ENCODE data around the gene JDP2.

The JDP2 gene

GRCh38 chr14:75484711-75485429 lies 57.0 kb downstream of the JDP2 start:
- DNase-seq (ENCODE audit: insufficient read length, low spot score): no peak
- TF ChIP-seq POLR2A (IDR thresholded peaks at IDR 0.05; ENCODE audit: low read depth, low read length): no peak
- FAIRE-seq: no peak

- FAIRE-seq: no peak
Measured at GRCh38 chr14:75486318-75486717, 58.5 kb downstream of the JDP2 start.

DNA sequence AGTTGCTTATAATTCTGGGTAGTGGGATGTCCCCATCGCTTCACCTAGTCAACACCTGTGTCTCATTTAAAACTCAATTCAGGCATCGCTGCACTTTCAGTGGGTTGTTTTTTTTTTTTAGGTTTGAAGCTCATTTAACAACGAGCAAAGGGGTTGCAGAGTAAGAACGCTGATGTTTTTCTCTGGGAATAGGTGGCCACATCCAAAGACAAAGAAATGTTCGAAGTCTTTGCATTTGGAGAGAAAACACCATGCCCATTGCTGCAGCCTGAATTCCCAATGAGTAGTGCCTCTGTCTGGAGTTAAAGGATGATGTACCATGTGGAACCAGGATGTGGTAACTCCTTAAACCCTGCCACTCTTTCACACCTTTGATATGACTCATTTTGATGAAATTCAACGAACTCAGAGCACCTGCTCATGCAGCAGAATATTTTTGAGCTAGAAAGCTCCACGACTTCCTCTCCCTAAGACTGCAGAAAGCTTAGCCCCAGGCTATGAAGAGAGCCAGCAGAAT lies 59.4 kb downstream of the JDP2 start:
- no peak for TF ChIP-seq POLR2A (IDR thresholded peaks at IDR 0.05; ENCODE audit: low read depth, low read length)
- DNase-seq (ENCODE audit: insufficient read length, low spot score) (no peak), FAIRE-seq (no peak)

More at GRCh38 chr14:75486318-75486717, 58.5 kb downstream of the JDP2 start:
- no peak for DNase-seq (ENCODE audit: insufficient read length, low spot score)
- TF ChIP-seq POLR2A (IDR thresholded peaks at IDR 0.05; ENCODE audit: low read depth, low read length): no peak

DNA sequence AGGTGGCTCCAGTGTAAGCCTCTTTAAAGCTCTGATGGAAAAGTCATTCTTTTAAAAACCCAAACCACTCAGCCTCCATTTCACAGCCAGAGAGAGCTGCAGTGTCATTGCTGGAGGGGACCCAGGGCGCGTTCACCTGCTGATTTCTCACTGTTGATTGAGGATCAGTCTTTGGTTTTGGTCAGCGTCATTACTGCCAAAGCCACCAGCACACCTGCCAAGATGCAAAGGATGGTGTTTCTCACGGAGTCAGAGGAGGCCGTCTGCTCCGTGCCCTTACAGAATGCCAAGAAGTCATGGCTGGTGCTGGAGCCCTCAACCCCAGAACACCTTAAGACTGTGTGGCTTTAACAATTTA lies 61.6 kb downstream of the JDP2 start:
- DNase-seq (ENCODE audit: insufficient read length, low spot score): no peak
- no peak for FAIRE-seq
- no peak for TF ChIP-seq POLR2A (IDR thresholded peaks at IDR 0.05; ENCODE audit: low read depth, low read length)

GRCh38 chr14:75491376-75491978 lies 63.7 kb downstream of the JDP2 start:
- no peak for FAIRE-seq
- no peak for TF ChIP-seq POLR2A (IDR thresholded peaks at IDR 0.05; ENCODE audit: low read depth, low read length)
- DNase-seq (ENCODE audit: insufficient read length, low spot score): no peak

GRCh38 chr14:75492832-75493591 lies 65.2 kb downstream of the JDP2 start:
- DNase-seq (ENCODE audit: insufficient read length, low spot score): no peak
- no peak for TF ChIP-seq POLR2A (IDR thresholded peaks at IDR 0.05; ENCODE audit: low read depth, low read length)
- FAIRE-seq: no peak

GRCh38 chr14:75493592-75494087 lies 65.8 kb downstream of the JDP2 start:
- FAIRE-seq: no peak
- TF ChIP-seq POLR2A (IDR thresholded peaks at IDR 0.05; ENCODE audit: low read depth, low read length): no peak
- DNase-seq (ENCODE audit: insufficient read length, low spot score): no peak

DNA sequence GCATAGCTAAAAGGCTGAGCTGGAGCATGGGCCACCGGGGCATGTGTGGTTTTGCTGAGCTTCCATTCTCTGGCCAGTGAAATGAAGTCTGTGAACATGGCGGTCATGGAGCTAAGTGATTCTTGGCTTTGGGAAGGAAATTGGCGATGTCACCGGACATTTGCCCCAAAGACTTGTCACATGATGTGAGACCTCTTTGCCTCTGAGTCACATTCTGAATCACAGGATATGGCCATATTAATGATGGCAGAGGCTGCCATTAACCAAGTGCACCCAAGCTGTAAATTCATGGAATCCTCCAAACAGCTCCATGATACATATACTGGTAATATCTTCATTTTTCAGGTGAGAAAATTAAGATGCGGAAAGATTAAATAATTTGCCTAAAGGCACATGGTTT lies 67.1 kb downstream of the JDP2 start:
- no peak for FAIRE-seq
- DNase-seq (ENCODE audit: insufficient read length, low spot score): no peak
- no peak for TF ChIP-seq POLR2A (IDR thresholded peaks at IDR 0.05; ENCODE audit: low read depth, low read length)

- DNase-seq (ENCODE audit: insufficient read length, low spot score): no peak
- no peak for TF ChIP-seq POLR2A (IDR thresholded peaks at IDR 0.05; ENCODE audit: low read depth, low read length)
- no peak for FAIRE-seq
Measured at GRCh38 chr14:75495399-75495798, 67.6 kb downstream of the JDP2 start.

DNA sequence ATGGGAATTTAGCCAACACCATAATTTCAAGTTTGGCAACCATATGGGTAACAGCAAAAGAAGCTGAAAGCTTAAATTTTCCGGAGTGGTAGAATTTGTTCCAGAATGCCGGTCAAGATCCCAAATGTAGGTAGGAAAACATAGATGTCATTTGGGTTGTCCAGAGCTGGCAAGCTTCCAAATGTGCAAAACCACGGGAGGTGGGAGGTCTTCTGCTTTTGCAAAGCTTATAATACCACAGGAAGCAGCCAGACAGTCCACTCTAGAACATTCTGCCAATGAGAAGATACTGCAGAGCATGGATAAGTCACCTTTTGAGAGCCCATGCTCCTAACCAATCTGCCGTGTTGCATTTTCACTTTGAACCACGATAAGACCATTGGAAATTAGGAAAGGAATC lies 68.1 kb downstream of the JDP2 start:
- no peak for DNase-seq (ENCODE audit: insufficient read length, low spot score)
- no peak for FAIRE-seq
- TF ChIP-seq POLR2A (IDR thresholded peaks at IDR 0.05; ENCODE audit: low read depth, low read length): no peak

- no peak for DNase-seq (ENCODE audit: insufficient read length, low spot score)
- FAIRE-seq: no peak
- TF ChIP-seq POLR2A (IDR thresholded peaks at IDR 0.05; ENCODE audit: low read depth, low read length): no peak
Measured at GRCh38 chr14:75496755-75497154, 68.9 kb downstream of the JDP2 start.

- TF ChIP-seq POLR2A (IDR thresholded peaks at IDR 0.05; ENCODE audit: low read depth, low read length): no peak
Measured at GRCh38 chr14:75497191-75497590, 69.4 kb downstream of the JDP2 start.

DNA sequence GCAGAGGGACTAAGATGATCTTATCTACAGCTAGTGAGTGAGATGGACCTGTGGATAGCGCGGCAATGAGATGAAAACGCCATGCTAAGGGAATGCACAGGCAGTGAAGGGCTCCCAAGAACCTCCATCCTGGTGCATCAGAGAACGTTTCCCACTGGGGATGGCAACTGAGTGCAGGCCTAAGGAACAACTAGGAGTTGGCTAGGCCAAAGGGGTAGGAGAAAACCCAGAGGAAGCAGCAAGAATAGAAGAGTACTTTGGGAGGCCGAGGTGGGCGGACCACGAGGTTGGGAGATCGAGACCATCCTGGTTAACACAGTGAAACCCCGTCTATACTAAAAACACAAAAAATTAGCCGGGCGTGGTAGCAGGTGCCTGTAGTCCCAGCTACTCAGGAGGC lies 69.9 kb downstream of the JDP2 start:
- DNase-seq (ENCODE audit: insufficient read length, low spot score) (no peak), FAIRE-seq (no peak)
- TF ChIP-seq POLR2A (IDR thresholded peaks at IDR 0.05; ENCODE audit: low read depth, low read length): no peak

More at GRCh38 chr14:75497191-75497590, 69.4 kb downstream of the JDP2 start:
- DNase-seq (ENCODE audit: insufficient read length, low spot score): no peak
- no peak for FAIRE-seq
